GM12872 (cell line): ENCODE data around the gene OR8K1.

Experiments
- CTCF ChIP-seq: IDR thresholded peaks from 3 replicates; pipeline ENCODE4 v1.5.1; 2011; ENCODE audit warnings: low read depth, mild to moderate bottlenecking, low read length, moderate library complexity; ENCODE audit not compliant: insufficient read depth

The OR8K1 gene

DNA sequence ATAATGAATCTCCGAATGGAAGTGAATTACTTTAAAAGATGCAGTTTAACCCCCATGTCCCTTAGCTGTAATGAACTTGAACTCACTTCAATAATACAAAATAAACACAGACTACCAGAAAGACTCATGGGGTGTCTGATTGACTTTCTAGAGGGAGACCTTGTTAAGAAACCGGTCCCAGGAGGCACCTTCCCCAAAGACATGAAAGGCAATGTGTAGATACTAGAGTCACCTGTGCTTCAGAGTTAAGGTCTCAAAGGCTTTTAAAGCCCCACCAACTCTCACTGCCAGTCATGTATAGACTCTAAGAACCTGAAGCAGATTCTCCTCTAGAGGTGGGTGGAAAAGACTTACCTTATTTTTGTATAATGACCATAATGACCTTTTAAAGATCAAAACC, 8.2 kb downstream of the OR8K1 start, which contains the start of gene OR8J1:
OR8J1 (plus strand) TSS at position 301 of the 400 bp plus-strand sequence. CDS start 5,956 bp downstream, outside the sequence.
- no peak for TF ChIP-seq CTCF

DNA sequence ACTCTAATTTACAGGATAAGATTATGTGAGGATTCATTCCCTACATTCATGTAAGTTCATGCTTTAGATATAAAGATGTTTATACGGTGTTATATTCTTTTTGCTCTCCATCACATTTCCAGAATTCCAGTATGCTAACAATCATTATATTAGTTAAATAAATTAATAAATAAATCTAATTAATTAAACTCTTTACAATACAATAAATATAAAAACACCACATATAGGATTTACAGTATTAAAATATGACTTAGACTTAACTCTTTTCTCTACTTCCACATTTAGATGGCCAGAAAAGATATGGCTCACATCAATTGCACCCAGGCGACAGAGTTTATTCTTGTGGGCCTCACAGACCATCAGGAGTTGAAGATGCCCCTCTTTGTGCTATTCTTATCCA, 29.5 kb downstream of the OR8K1 start, which contains the start of gene OR8U1:
OR8U1 (plus strand) TSS at position 301 of the 400 bp plus-strand sequence; CDS start at position 301, 0 bp downstream.
- no peak for TF ChIP-seq CTCF

DNA sequence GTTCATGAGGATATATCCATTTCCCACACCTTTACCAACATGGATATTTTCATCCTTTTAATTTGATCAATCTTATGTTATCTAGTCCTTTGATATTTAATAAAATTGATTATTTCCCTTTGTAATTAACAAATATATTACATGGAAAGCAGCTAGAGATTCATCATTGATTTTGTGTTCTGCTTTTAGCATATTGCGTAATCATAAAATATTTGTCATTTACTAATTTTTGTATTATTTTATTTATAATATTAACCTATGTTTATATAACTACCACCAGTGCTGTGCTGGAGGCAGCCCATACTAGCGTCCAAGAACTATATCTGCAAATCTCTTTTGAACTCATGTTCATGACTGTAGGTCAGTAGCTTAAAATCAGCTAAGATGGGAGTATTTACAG, 34.3 kb downstream of the OR8K1 start:
- no peak for TF ChIP-seq CTCF

DNA sequence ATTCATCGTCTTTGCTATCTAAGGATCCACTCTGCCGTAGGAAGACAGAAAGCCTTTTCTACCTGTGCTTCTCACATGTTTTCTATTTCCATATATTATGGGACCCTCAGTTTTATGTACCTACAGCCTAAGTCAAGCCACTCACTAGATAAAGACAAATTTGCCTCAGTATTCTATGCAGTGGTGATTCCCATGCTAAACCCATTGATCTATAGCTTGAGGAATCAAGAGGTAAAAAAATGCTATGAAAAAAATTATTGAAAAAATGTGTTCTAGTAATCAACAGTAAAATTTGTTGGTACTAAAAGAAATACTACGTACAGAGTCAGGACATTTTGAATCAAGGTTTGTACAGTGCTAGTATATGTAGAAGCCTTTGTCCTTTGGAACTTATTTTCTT, 48.5 kb downstream of the OR8K1 start:
- TF ChIP-seq CTCF = no peak

- TF ChIP-seq CTCF = no peak
Observed at GRCh38 chr11:56396047-56396446, 50.2 kb downstream of the OR8K1 start.
